HepG2 (cell line): ENCODE data around the gene STRN3. TPM values are rescaled to one million over a fixed set of nuclear protein-coding genes. Genes with fewer than 3 reads are reported as not detected.

ENCODE experiments used
- AKAP8 ChIP-seq: sonication (generic); formaldehyde crosslinking; IDR thresholded peaks from 2 replicates; pipeline ENCODE4 v1.5.1; 2020; ENCODE audit warnings: mild to moderate bottlenecking, missing genetic modification reagents
- ARID2 ChIP-seq: sonication (generic); formaldehyde crosslinking; IDR thresholded peaks from 2 replicates; pipeline ENCODE4 v1.8.1; 2022; ENCODE audit warnings: mild to moderate bottlenecking, missing genetic modification reagents, borderline replicate concordance
- ARID5B ChIP-seq: IDR thresholded peaks from 2 replicates; pipeline ENCODE4 v1.4.0; 2020; ENCODE audit warnings: mild to moderate bottlenecking, missing genetic modification reagents
- ATF3 ChIP-seq: sonication (generic); formaldehyde crosslinking; IDR thresholded peaks from 2 replicates; pipeline ENCODE4 v1.4.0; 2020; ENCODE audit warnings: missing genetic modification reagents
- BRD4 ChIP-seq: sonication (generic); formaldehyde crosslinking; IDR thresholded peaks from 2 replicates; pipeline ENCODE4 v1.4.0; 2020; ENCODE audit warnings: missing genetic modification reagents
- CAMTA2 ChIP-seq: sonication (generic); formaldehyde crosslinking; IDR thresholded peaks from 2 replicates; pipeline ENCODE4 v1.4.0; 2020; ENCODE audit warnings: mild to moderate bottlenecking, missing genetic modification reagents, borderline replicate concordance
- HMG20B ChIP-seq: conservative IDR thresholded peaks from 2 replicates; pipeline ENCODE4 v1.6.1; 2016; ENCODE audit warnings: missing genetic modification reagents, missing compliant biosample characterization
- HOXA5 ChIP-seq: sonication (generic); formaldehyde crosslinking; IDR thresholded peaks from 2 replicates; pipeline ENCODE4 v1.4.0; 2020; ENCODE audit warnings: missing genetic modification reagents
- KDM2A ChIP-seq: sonication (generic); formaldehyde crosslinking; IDR thresholded peaks from 2 replicates; pipeline ENCODE4 v1.4.0; 2020; ENCODE audit warnings: low read depth, missing genetic modification reagents, borderline replicate concordance
- MEF2D ChIP-seq: sonication (generic); formaldehyde crosslinking; IDR thresholded peaks from 2 replicates; pipeline ENCODE4 v1.5.1; 2020; ENCODE audit warnings: mild to moderate bottlenecking, missing genetic modification reagents
- MZF1 ChIP-seq: sonication (generic); formaldehyde crosslinking; IDR thresholded peaks from 2 replicates; pipeline ENCODE4 v1.8.1; 2023; ENCODE audit warnings: mild to moderate bottlenecking, missing genetic modification reagents, borderline replicate concordance
- NR2C2 ChIP-seq: sonication (generic); formaldehyde crosslinking; IDR thresholded peaks from 2 replicates; pipeline ENCODE4 v1.4.0; 2020; ENCODE audit warnings: missing genetic modification reagents, mild to moderate bottlenecking, moderate library complexity, borderline replicate concordance
- NR3C1 ChIP-seq: sonication (generic); formaldehyde crosslinking; IDR thresholded peaks from 2 replicates; pipeline ENCODE4 v1.4.0; 2020; ENCODE audit warnings: missing genetic modification reagents
- PPARG ChIP-seq: conservative IDR thresholded peaks from 2 replicates; pipeline ENCODE4 v1.6.1; 2016; ENCODE audit warnings: missing biosample characterization, missing genetic modification reagents
- SMARCE1 ChIP-seq: fragments of 450-650 bp; IDR thresholded peaks from 2 replicates; pipeline ENCODE4 v1.6.1; 2017; ENCODE audit warnings: borderline replicate concordance
- SYNCRIP ChIP-seq: fragments of 200-400 bp; formaldehyde crosslinking; IDR thresholded peaks from 2 replicates; pipeline ENCODE4 v1.6.1; 2018; ENCODE audit warnings: mild to moderate bottlenecking, low read depth, low read length; ENCODE audit not compliant: insufficient read depth
- TCF7L2 ChIP-seq: IDR thresholded peaks from 2 replicates; pipeline ENCODE4 v1.6.1; 2011; ENCODE audit warnings: mild to moderate bottlenecking, low read depth, low read length, moderate library complexity
- ZFP37 ChIP-seq: sonication (generic); formaldehyde crosslinking; IDR thresholded peaks from 2 replicates; pipeline ENCODE4 v1.4.0; 2020; ENCODE audit warnings: missing genetic modification reagents, borderline replicate concordance
- ZKSCAN8 ChIP-seq: IDR thresholded peaks from 2 replicates; pipeline ENCODE4 v1.6.1; 2016; ENCODE audit warnings: borderline replicate concordance, missing genetic modification reagents, missing compliant biosample characterization
- ZNF263 ChIP-seq: sonication (generic); formaldehyde crosslinking; IDR thresholded peaks from 2 replicates; pipeline ENCODE4 v1.4.0; 2020; ENCODE audit warnings: missing genetic modification reagents
- ZNF331 ChIP-seq: sonication (generic); formaldehyde crosslinking; IDR thresholded peaks from 2 replicates; pipeline ENCODE4 v1.4.0; 2020; ENCODE audit warnings: missing genetic modification reagents
- ZNF496 ChIP-seq: sonication (generic); formaldehyde crosslinking; IDR thresholded peaks from 2 replicates; pipeline ENCODE4 v1.8.1; 2023; ENCODE audit warnings: mild to moderate bottlenecking, moderate library complexity, missing genetic modification reagents; ENCODE audit not compliant: insufficient replicate concordance
- ZNF543 ChIP-seq: sonication (generic); formaldehyde crosslinking; IDR thresholded peaks from 2 replicates; pipeline ENCODE4 v1.4.0; 2020; ENCODE audit warnings: mild to moderate bottlenecking, missing genetic modification reagents
- ZNF572 ChIP-seq: sonication (generic); formaldehyde crosslinking; IDR thresholded peaks from 2 replicates; pipeline ENCODE4 v1.5.1; 2020; ENCODE audit warnings: mild to moderate bottlenecking, missing genetic modification reagents
- ZNF614 ChIP-seq: IDR thresholded peaks from 2 replicates; pipeline ENCODE4 v1.6.1; 2018; ENCODE audit warnings: missing biosample characterization, missing genetic modification reagents, inconsistent platforms, borderline replicate concordance
- ZNF740 ChIP-seq: sonication (generic); formaldehyde crosslinking; IDR thresholded peaks from 2 replicates; pipeline ENCODE4 v1.4.0; 2020; ENCODE audit warnings: missing genetic modification reagents
- ZNF746 ChIP-seq: sonication (generic); formaldehyde crosslinking; IDR thresholded peaks from 2 replicates; pipeline ENCODE4 v1.8.0; 2022; ENCODE audit warnings: mild to moderate bottlenecking, missing genetic modification reagents
- ZNF790 ChIP-seq: sonication (generic); formaldehyde crosslinking; IDR thresholded peaks from 2 replicates; pipeline ENCODE4 v1.8.0; 2022; ENCODE audit warnings: missing genetic modification reagents, mild to moderate bottlenecking, borderline replicate concordance
- ZSCAN21 ChIP-seq: sonication (generic); formaldehyde crosslinking; IDR thresholded peaks from 2 replicates; pipeline ENCODE4 v1.8.0; 2022; ENCODE audit warnings: mild to moderate bottlenecking, missing genetic modification reagents, moderate library complexity, borderline replicate concordance
- polyA plus RNA-seq, 8 experiments: library from polyadenylated mRNA; depleted of rRNA in 3 of 8; stranded (reverse) in 7 of 8; unstranded in 1 of 8; fragments of >200 nt; fragmentation: Illumina TruSeq in 4 of 8; extraction: Trizol in 4 of 8; gene quantifications; 2 replicates each; pipeline versions ENCODE4 v1.2.1 to v1.2.3, GENCODE V29; 2011 to 2016; ENCODE audit warnings: low read depth in 4 of 8, missing spikeins in 1 of 8, mixed read lengths in 1 of 8; ENCODE audit not compliant: insufficient read depth in 1 of 8
- total RNA-seq, 5 experiments: library from RNA; depleted of rRNA; stranded (reverse); fragments of >200 nt; fragmentation: Illumina TruSeq; extraction: Trizol; gene quantifications; 2 replicates each; pipeline ENCODE4 v1.2.3, GENCODE V29; 2016; ENCODE audit warnings: low read depth in 1 of 5

STRN3 gene
- total and polyA plus RNA-seq, 2 of the 13 experiments (the other 11 are each of a cell fraction or from before 2014, with no cell fraction given): 49.4 to 123 TPM

- TF ChIP-seq HOXA5 (CRISPR knock-in tag) (0 out of 2 replicates have a peak, but pooled peaks have one; percentile 37), ZNF614 (CRISPR knock-in tag) (peak; percentile 20; the same call in 1 of the 2 replicates), HMG20B (peak; percentile 47; the same call in 1 of the 2 replicates), ZNF790 (CRISPR knock-in tag) (no peak), SMARCE1 (no peak), ZNF572 (CRISPR knock-in tag) (no peak), TCF7L2 (no peak), BRD4 (CRISPR knock-in tag) (no peak), AKAP8 (CRISPR knock-in tag) (no peak), NR3C1 (CRISPR knock-in tag) (no peak), PPARG (0 out of 2 replicates have a peak, but pooled peaks have one; percentile 25), SYNCRIP (no peak), ZKSCAN8 (0 out of 2 replicates have a peak, but pooled peaks have one; percentile 29), ZNF331 (CRISPR knock-in tag) (no peak), CAMTA2 (no peak), ZNF543 (CRISPR knock-in tag) (no peak), ZNF263 (CRISPR knock-in tag) (no peak), ATF3 (CRISPR knock-in tag) (no peak), ZNF740 (CRISPR knock-in tag) (no peak), ZFP37 (CRISPR knock-in tag) (no peak), ZSCAN21 (CRISPR knock-in tag) (no peak), MEF2D (peak; percentile 40; the same call in 1 of the 2 replicates), ZNF496 (CRISPR knock-in tag) (no peak), ARID2 (CRISPR knock-in tag) (no peak), MZF1 (CRISPR knock-in tag) (no peak), NR2C2 (peak; percentile 70; the same call in 1 of the 2 replicates), ZNF746 (no peak), KDM2A (CRISPR knock-in tag) (no peak), ARID5B (CRISPR knock-in tag) (peak; percentile 91)
Measured at GRCh38 chr14:31037709-31038221, 11.6 kb upstream of the STRN3 start (continued).
